CD4-positive, alpha-beta T cell treated with Interferon gamma for 1 hour (primary cell): Measurements from ENCODE around the gene ALDH1L1.
"Not testable (repeated sequence)": the region's sequence is repeated elsewhere in the genome, so short reads cannot be mapped to it uniquely, and the experiment has no call there.

ENCODE experiments used
- DNase-seq: peaks from one replicate; pipeline ENCODE4 v3.0.0-alpha.2; 2020

Gene ALDH1L1

GRCh38 chr3:126080970-126081369 lies 99.4 kb downstream of the ALDH1L1 start:
- no peak for DNase-seq

- DNase-seq, result no peak
Observed at GRCh38 chr3:126078866-126079265, 101.5 kb downstream of the ALDH1L1 start.

DNA sequence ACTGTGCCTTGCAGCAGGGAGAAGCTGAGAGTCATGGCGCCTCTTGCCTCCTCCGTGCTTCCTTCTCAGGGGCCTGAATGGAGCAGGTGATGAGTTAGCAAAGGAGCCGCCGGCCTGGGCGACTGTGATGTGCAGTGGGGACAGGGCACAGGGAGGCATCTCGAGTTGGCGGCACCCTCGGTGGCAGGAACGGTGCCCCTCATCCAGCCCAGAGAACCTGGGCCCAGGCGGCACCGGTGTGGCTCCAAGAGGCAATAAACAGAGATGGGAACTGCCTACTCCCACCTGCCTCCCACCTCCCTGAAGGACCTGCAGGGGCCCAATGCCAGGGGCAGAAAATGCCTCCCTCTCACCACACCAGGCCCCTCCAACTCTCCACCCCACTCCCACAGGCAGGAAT lies 102.6 kb downstream of the ALDH1L1 start:
- DNase-seq, result no peak

GRCh38 chr3:126076140-126076539 lies 104.2 kb downstream of the ALDH1L1 start:
- DNase-seq, result no peak

DNA sequence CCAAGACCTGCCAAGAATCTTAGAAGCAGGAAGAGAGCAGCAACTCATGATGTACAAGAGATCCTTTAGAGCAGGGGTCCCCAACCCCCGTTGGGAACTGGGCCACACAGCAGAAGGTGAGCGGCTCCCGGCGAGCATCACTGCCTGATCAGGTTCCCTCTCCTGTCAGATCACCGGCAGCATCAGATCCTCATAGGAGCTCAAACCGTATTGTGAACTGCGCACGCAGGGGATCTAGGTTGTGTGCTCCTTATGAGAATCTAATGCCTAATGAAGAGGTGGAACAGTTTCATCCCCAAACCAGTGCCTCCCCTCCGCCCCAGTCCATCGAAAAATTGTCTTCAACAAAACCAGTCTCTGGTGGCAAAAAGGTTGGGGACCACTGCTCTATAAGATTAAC lies 110.2 kb downstream of the ALDH1L1 start:
- no peak for DNase-seq

- DNase-seq, result no peak
Observed at GRCh38 chr3:126067959-126068358, 112.4 kb downstream of the ALDH1L1 start.

GRCh38 chr3:126066676-126067075 lies 113.7 kb downstream of the ALDH1L1 start:
- DNase-seq, result not testable (repeated sequence)

DNA sequence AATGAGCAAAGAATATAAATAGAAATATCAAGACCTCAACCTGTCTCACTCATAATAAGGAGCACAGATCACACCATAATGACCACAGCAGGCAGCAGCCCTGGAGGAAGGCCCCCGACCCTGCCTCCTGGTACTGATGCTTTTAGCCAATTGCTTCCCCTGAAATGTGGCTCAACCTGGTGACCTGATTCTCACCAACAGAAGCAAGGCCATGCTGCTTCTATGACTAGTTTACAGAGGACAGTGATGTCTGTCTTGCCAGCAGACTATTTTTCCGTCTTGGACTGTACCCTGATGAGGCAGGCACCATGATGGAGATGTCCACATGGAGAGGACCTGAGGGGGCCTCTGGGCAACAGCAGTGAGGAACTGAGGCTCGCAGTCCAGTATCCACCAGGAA lies 114.5 kb downstream of the ALDH1L1 start:
- no peak for DNase-seq

DNA sequence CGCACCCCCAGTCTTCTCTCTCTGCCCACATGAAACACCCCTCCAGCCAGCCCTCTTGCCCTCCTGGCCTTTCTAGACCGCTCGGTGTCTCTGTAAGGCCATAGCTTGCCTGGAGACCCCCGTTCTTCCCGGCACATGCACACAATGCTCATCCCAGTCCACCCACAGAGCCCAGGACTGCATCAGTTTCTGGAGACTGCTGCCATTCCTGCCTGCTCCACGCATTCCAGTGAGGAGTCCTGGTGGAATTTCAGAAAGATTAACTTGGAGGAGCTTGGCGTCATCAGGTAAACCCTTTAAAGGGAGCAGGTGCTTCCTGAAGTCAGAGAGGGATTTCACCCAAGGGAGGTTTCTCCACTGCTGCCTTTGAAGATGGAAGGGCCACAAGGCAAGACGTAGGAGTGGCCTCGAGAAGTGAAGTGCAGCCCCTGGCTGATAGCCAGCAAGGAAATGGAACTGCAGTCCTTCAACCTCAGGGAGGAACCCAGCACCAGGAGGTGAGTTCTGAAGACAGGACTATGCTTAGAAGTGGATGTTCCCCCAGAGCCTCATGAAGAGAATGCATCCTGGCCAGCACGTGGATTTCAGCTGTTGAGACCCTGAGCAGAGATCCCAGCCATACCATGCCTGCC lies 115.6 kb downstream of the ALDH1L1 start:
- no peak for DNase-seq

DNA sequence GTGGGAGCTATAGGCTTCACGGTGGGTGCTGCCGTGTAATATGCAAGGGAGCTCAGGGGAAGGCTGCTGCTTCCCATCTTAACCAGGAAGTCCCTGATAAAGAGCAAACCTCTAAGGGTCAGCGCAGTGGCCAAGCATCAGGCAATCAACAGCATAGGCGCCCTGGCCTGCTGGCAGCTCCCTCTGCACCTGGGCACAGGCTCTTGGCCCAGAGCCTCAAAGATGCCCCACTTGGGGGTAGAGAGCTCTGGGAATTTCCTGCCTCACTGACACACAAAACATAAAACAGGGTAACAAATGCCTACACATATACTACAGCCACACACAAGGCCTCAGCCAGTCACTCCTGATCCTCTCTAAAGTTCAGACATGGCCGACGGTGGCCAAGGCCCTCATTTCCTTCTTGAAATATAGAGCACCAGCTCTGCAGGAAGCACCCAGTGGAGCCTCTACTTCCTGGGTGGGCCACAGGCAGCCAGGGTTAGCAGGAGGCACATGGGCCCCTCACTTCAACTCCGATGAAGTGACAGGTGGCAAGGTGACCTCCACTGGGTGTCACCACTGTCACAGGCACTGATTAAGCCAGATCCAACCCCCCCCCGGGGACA lies 116.9 kb downstream of the ALDH1L1 start:
- DNase-seq, result no peak

- DNase-seq, result no peak
Observed at GRCh38 chr3:126061301-126062032, 118.9 kb downstream of the ALDH1L1 start.

DNA sequence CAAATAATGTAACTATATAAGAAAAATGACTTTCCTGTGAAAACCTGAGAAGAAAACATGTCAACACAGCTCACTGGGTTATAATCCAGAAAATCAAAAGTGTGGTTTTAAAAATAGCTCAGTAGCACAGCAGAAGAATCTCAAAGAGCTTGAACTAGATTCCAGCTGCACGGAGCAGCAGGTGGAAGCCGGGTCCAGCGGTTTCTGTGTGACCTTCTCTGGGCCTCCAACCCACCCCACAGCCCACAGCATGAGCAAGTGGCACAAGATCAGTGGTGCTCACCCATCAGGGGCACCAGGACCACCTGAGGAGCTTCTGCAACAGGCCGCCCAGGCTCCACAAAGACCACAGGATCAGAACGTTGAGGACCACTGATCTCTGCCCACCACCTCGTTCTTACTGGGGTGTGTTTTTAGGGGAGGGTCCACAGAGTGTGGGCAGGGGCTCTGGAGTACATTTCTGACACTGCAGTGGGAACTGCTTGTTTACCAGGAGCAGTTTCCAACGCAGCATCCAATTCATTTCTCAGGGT lies 119.7 kb downstream of the ALDH1L1 start:
- no peak for DNase-seq

- DNase-seq, result no peak
Observed at GRCh38 chr3:126058666-126059065, 121.7 kb downstream of the ALDH1L1 start.

DNA sequence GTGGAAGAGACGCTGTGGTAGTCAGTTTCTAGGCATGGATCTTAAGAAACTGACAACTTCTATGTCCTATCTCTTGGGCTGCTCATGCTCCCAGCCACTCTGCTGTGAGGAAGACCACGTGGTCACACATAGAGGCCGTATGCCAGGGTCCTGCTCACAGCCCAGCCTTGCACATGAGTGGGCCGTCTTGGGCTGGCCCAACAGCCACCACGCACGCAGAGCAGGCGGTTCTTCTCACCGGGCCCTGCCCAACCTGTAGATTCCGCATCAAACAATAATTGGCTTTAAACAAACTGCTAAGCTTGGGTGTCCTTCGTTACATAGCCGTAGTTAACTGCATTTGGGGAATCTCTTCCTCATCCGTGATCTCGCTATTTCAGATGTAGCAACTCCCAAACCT lies 122.5 kb downstream of the ALDH1L1 start:
- DNase-seq, result no peak

GRCh38 chr3:126057501-126057819 lies 122.9 kb downstream of the ALDH1L1 start:
- DNase-seq, result no peak

DNA sequence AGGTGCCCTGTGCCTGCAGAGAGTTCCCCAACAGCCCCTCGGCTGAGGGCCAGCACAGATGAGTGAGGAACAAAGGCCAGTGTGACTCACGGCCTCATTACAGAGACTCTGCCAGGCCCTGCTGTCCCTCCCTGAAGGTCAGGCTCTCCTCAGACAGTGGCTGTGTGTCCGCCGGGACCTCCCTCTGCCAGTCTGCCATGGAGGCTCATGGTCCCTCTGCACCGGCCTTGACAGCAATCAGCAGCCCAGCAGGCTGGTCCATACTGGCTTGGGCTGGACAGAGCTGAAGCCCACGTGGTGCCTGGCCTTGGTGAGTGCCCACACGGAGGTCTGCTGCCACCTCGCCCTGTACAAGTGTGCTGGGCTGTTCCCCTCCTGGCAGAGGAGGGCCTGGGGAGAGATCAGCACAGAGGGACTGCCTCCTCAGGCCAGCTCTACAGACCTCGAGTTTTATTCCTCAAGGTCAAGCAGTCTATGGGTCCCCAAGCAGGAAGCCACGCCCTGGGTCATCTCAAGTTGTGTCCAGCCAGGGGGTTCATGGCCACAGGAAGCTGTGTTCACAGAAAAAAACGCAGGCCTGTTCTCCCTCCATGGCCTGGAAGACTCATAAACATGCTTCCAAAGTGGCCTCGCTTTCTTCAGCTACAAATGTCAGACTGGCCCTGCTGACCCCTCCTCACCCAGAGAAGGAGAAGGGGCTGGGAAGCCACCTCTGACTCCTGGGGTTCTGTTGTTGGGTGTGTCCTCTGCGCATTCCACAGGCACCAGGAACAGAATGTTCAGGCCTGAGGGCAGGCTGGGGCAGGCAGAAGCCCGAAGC lies 123.5 kb downstream of the ALDH1L1 start:
- DNase-seq, result no peak

- DNase-seq, result no peak
Observed at GRCh38 chr3:126056088-126056487, 124.3 kb downstream of the ALDH1L1 start.

DNA sequence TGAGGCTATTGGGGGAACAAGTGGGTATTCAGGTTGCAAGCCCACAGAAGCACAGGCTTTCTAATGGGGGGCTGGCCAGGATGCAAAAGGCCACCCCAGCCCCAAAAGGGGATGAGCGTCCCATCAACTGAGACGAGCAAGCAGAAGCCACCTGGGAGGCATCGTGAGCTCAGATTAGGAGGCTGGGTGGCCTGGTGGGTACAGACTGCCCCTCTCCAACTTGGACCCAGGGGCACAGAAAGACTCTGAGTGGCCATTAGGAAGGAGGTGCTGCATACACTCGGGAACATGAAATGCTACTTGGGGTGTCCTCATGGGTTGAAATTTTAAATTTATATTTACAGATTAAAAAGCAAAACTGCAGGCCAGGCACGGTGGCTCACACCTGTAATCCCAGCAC lies 125.5 kb downstream of the ALDH1L1 start:
- DNase-seq, result no peak

DNA sequence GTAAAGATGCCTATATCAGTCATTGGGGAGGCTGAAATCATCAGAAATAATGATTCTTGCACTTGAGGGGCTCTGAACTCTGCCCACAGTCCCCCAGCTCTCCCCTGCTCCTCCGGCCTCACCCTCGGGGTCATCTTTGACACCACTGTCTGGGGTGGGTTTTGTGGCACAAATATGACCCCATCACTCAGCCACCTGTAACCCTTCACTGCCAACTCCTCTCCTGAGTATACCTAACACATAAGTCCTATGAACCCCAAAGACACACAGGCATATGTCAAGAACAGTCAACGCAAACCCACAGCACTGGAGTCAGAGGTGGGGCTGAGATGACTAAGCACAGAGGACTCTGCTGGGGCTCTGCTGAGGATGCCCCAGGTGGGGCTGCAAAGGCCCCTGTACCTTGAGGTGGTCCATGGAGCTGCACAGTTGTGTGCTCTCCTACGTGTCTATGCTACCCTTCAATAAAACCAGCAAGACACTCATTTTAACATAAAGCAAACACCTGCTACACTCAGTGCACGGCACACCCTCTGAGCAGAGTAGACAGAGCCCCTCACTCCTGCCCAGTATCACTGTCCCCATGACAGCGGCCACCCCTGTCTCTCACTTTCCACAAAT lies 126.3 kb downstream of the ALDH1L1 start:
- no peak for DNase-seq
